GM21381 (cell line): ENCODE measurements around the gene DLG2.
"Not testable (repeated sequence)": the region's sequence is repeated elsewhere in the genome, so short reads cannot be mapped to it uniquely, and the experiment has no call there.

Experiments
- ATAC-seq: cut with Tn5 transposase; IDR thresholded peaks from one replicate; pipeline ENCODE4 v1.9.1; 2021; ENCODE audit warnings: mild to moderate bottlenecking, moderate library complexity; ENCODE audit not compliant: unreplicated experiment

DLG2 gene

DNA sequence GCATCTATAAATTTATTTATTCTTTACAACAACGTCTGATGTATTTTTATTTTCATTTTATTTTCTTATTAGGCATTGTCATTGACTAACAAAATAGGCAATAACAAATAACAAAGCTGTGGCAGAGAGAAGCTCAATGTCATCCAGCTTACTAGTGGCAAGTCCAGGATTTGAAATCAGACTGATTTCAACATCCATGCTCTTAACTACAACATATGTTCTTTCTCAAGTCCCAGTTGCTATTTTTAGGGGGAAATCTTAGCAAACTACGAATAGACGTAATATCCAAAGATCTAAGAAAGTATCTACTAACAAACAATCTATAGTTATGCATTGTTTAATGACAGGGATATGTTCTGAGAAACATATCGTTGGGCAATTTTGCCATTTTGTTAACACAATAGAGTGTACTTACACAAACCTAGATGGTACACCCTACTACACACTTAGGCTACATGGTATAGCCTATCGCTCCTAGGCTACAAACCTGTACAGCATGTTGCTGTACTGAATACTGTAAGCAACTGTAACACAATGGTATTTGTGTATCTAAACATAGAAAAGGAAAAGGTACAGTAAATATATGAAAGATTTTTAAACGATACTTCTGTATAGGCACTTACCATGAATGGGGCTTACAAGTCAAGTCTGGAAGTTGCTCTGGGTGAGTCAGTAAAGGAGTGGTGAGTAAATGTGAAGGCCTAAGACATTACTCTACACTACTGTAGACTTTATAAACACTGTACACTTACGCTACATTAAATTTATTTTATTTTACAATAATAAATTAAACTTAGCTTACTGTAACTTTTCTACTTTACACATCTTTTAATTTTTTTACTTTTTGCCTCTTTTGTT, 151.3 kb downstream of the DLG2 start:
- no peak for ATAC-seq

DNA sequence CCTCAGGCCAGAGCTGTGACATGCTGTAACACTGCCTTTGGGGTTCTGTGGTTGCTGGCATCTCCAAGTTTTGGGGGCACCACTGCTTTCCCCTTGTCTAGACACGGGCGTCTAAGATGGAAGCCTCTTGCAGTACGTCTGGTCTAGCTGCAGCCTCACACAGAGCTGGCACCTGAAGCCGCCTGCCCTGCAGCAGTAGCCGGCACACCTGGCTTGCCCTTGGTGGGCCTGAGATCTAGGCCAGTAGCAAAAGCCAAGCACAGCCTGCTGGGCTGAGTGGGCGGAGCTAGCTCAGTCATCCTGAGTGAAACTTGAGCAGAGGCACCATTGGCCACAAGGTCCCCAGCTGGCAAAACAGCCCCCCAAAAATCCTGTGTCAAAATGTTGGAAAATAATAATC, 154.2 kb downstream of the DLG2 start:
- no peak for ATAC-seq

DNA sequence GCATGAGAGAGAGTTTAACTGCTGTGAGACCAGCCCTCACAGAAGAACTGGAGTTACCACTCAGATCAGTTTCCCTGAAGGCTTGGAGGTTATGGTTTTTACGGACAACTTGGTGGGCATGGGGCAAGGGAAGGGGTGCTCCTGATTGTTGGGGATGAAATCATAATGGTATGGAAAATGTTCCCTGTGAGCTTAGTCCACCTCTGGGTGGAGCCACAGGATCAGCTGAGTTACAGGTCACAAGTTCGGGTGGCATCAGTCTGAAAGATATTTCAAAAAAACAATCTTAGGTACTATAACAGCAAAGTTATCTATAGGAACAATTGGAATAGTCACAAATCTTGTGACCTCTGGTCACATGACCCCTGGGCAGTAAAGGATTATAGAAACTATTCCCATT, 162.9 kb downstream of the DLG2 start:
- no peak for ATAC-seq

DNA sequence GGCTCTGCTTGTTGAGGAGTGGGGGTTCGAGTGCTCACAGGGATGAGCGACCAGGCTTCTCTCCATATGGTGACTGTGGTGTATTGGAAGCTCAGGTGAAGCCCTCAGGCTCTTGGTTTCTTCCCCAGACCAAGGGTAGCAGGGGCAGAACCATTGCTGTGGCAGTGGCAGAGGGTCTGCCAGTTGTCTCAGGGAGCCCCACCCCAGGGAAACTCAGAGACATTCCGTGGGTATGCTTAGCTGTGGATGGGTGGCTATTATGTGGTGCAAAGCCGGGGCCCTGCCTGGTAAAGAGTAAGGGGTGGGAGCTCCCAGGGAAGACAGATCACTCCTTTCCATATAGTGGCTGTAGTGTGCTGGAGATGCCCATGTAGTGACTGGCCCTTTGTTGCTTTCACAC, 167.8 kb downstream of the DLG2 start:
- ATAC-seq, result no peak

DNA sequence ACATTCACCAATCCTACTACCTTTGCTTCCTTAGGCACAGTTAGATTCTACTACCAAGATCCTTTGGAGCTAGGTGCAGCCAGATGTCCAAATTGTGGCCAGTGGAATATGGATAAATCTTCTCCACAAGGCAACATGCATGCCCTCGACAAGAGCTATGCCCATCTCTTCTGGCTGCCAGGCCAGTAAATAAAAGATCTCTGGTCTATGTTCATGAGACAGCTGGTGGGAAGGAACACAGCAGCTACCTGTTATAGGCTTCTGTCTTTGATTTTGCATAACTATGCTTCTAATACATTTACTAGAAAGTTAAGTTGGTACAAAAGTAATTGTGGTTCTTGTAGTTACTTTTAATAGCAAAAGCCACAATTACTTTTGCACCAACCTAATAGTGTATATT, 182.7 kb downstream of the DLG2 start:
- no peak for ATAC-seq

DNA sequence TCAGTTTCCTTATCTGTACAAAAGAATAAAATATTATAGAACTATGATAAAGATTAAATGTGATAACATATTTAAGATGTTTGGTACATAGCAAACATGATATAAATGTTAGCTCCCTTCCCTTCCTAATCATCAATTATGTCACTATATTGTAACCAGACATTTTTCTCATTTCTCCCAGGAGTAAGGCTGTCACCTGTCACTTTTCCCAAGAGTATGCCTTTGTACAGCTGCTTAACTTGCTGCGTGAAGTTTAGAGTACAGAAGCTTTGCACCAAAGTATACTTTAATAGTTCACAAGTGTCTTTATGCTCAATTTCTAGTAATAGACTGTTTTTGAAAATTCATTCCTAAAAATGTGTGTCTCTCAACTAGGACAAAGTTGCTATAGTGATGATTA, 186.9 kb downstream of the DLG2 start:
- ATAC-seq, result no peak

DNA sequence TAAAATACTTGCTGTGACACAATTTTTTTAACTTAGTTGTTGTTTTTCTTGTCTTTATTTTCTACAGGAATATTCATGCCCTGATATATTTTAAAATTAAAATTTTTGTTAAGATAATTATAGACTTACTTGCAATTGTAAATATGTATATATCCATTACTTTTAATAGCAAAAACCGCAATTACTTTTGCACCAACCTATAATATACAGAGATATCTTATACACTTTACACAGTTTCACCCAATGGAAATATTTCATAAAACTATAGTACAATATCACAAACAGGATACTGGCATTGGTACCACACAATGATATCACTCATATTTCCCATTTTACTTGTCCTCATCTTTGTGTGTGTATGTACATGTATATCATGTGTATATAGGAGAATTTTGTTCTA, 188.8 kb downstream of the DLG2 start:
- no peak for ATAC-seq

DNA sequence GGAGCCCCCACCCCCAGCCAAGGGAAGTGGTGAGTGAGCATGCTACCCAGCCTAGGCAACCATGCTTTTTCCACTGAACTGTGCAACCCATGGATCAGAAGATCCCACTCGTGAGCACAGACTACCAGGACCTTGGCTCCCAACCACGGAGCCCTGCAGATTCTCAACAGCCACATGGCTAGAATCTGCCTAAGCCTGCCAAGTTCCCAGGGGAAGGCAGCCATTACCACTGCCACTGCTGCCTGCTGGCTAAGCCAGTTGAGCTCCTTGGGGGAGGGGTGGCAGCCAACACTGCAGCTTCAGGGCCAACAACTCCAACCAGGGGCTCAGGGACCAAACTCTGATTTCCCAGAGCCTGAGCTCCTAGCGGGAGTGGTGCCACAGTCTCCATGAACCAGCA, 195.8 kb downstream of the DLG2 start:
- ATAC-seq, result no peak

DNA sequence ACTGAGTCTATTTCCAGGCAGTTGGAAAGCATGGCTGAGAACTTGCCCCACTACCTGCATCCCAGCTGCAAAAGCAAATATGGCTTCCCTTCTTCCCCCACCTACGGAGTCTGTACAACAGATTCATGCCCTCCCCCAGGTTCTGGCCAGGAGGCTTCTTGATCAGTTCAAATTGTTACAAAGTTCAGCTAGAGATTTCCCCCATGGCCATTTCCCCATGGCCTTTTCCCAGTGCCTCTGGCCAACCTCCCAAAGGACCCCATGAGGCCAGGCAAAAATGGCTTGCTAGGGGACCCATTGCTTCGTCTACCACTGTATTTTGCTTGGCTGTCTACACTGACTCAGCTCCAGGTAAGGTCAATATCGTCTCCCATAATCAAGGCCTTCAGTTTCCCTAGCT, 203.3 kb downstream of the DLG2 start:
- no peak for ATAC-seq

DNA sequence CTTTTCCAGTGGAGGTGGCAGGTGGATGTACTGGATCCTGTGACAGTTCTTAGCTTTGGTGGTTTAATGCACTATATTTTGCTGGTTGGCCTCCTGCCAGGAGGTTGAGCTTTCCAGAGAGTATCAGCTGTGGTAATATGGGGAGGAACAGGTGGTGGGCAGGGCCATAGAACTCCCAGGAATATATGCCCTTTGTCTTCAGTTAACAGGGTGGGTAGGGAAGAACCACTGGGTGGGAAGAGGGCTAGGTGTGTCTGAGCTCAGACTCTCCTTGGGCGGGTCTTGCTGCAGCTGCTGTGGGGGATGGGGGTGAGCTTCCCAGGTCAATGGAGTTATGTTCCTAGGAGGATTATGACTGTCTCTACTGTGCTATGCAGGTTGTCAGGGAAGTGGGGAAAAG, 203.8 kb downstream of the DLG2 start:
- ATAC-seq, result no peak

DNA sequence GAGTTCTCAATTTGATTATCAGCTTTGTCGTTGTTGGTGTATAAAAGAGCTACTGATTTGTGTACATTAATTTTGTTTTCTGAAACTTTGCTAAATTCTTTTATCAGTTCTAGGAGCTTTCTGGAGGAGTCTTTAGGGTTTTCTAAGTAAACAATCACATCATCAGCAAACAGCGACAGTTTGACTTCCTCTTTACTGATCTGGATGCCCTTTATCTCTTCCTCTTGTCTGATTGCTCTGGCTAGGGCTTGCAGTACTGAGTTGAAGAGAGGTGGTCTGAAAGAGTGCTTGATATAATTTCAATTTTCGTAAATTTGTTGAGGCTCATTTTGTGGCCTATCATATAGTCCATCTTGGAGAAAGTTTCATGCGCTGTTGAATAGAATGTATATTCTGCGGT, 213.0 kb downstream of the DLG2 start:
- ATAC-seq, result no peak

DNA sequence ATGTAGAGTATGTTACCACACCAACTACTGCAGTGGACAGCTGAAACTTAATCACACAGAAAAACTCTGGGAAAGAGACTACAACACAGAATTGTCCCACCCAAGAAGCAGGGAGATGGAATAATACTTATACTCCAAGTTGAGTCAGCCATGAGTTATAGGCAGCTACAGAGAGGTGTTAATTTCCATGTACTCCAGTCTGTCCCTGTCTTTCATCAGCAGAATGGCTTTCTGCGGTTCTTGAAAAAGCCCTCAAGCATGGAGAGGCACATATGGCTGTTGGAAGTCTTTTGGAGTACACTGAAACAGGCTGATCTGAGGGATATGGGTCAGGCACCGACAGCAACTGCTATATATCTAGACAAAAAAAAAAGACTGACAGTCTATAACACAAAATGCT, 219.5 kb downstream of the DLG2 start:
- ATAC-seq, result no peak

DNA sequence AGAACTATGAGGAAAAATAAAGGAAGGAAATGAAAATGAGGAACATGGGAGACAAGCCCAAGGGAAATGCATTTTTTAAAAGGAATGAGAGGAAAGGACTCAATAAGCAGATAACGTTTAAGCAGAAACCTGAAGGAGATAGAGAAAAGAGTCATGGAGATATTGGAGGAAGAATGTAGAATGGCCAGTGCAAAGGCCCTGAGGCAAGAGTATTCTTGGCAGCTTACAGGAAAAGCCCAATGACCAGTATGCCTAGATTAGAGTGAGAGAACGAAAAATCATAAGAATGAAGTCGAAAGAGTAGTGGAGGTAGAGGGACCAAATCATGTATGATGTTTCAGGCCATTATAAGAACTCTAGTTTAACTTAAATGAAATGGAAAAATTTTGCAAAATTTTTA, 220.3 kb downstream of the DLG2 start:
- no peak for ATAC-seq

DNA sequence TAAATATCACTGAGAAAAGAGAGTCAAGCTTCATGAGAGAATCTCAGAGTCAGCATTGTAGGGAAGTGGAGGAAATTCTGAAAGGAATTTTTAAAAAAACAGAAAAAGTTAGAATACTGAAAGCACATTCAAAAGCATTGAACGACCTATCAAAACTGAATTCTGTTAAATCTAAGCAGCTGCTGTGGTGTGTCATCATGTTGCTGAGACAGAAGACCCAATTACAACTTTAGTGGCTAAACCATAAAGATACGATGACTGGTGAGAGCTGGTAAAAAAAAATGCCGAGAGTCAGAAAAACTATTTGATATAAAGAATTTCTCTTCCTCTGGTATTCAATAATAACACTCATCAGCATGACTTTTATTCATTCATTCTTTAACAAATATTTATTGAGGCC, 220.8 kb downstream of the DLG2 start:
- ATAC-seq, result no peak

DNA sequence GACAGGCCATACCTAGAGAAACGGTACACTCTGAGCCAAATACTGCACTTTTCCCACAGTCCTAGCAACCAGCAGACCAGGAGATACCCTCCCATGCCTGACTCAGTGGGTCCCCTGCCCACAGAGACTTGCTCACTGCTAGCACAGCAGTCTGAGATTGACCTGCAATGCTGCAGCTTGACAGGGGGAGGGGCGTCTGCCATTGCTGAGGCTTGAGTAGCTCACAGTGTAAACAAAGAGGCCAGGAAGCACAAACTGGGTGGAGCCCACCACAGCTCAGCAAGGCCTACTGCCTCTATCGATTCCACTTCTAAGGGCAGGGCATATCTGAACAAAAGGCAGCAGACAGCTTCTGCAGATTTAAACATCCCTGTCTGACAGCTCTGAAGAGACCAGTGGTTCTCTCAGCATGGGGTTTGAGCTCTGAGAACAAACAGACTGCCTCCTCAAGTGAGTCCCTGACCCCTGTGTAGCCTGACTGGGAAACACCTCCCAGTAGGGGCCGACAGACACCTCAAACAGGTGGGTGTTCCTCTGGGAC, 231.6 kb downstream of the DLG2 start:
- ATAC-seq, result not testable (repeated sequence)

DNA sequence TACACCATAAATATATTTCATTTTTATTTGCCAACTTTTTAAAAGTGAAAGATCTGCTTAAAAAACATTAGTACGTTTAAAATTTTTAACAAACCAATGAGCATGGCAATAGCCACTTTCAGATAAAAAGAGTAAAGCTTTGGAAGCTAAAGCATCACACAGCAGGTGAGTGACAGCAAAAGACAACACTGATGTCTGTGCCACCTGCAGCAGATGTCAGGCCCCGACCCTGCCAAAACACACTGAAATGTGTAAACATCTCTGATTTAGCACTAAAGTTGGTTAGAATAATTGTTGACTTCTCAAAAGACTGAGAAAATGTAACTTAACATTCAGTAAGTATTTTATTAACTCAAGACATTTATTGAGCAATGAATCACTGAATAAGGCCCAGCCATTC, 232.9 kb downstream of the DLG2 start:
- ATAC-seq, result no peak

DNA sequence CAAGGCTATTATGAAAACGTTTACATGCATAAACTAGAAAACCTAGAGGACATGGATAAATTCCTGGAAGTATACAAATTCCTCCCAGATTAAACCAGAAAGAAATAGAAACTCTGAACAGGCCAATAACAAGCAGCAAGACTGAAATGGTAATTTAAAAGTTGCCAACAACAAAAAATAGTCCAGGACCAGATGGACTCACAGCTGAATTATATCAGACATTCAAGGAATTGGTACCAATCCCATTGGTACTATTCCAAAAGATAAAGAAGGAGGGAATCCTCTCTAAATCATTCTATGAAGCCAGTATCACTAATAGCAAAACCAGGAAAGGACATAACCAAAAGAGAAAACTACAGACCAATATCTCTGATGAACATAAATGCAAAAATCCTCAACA, 236.0 kb downstream of the DLG2 start:
- ATAC-seq, result no peak

DNA sequence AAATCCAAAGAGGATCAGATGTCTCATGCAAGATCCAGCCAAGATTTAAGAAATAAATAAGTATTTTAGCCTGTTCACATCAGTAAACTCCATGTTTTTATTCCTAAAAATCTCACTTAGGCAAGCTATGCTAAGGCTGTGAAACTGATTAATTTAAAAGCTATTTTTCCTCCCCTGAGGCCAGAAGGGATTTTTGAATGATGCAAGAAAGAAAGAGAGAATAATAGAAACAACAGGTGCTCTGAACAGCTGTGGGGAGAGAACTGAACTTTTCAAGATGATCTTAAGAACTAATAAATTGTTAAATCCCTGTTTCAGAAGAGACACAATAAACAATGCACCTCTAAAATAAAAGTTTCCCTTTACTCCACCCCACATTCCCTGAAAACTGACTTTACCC, 241.6 kb downstream of the DLG2 start:
- ATAC-seq, result no peak

DNA sequence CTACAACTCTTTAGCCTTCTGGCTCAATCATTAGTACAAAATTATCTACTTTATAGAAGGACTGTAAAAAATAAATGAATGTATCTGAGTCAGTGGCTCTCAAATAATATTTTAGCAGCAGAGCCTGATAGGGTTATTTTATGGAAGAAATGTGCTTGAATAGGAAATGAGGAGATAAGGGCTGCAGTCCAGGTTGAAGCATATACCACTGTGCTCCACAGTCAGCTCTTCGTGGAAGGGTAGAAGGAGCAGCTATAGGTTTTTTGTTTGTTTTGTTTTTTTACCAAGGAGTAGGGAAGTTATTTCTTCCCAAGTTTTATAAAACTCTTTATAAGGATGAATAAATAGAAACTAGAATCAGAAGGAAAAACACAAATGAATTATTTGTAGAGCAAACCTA, 242.0 kb downstream of the DLG2 start:
- ATAC-seq, result no peak

DNA sequence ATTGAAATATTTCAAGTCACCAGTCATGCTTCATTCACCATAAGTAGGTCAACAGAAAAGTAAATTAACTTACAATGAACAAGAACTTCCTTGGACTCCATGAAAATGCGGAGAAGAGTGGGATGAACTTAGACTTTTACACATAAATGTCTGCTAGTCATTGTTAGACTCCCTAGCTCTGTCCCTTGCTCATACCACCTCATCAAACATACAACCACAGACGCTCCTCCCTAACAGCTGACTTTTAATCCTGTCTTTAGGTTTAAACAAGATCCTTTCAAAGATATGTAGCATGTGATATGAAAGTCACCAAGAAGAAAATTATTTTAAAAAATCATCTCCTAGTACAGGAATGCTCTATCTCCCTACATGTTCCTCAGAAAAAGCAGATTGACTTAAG, 248.1 kb downstream of the DLG2 start:
- no peak for ATAC-seq

DNA sequence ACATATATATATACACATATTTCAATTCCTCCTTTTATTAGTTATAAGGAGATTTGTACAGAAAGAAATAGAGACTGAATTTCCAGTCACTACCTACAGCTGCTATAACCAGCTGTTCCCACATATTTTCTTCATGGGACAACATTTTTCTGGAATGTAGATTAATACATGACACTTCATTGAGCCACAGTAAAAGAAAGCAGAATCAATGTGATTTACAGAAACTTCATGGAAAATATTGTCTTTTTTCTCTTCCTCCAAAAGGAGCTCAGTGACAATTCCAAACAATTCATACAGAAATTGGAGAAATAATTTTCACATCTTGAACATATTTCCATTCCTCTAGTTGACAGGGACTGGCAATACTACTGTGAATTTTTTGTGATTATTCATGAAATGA, 249.2 kb downstream of the DLG2 start:
- ATAC-seq, result no peak

DNA sequence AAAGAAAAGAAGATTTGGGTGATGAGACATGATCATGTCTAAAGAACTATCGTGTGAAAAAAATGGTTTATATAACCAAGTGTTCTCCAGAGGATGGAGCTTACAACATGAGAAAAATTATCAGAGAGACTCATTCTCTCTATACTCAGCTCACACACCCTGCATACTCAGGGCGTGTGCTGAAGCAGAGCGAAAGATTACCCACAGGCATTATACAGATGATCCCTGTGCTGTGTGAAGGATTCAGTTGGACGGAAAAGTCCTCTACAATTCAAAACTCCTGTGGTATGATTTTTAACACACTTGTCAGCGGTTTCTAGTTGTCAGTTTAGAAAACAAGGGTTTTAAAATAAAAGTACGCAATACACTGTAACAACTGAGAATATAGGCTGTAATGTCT, 267.3 kb downstream of the DLG2 start:
- ATAC-seq, result no peak

DNA sequence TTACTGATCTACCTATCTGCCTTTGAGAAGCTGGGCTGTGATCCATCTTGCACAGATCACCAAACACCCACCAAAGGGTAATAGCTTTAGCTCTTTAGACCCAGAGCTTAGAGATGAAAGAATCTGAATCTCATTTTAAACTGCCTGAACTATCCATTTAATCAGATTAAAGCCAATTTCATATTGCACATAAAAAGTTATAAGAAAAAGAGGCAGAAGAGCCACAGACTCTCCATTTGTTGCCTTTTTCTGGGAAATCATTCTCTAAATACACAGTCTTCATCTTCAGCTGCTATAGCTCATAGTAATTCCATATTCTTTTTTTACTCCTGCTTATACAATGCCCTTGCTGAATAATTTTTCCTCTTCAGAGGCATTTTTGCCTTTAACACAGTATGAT, 271.2 kb downstream of the DLG2 start:
- ATAC-seq, result no peak
